Caco-2 (cell line): Measurements from ENCODE around the gene DYNC1LI1. TPM values are rescaled to one million over a fixed set of nuclear protein-coding genes. Genes with fewer than 3 reads are reported as not detected.

Source experiments
- BruUV-seq: library from RNA; stranded (reverse); fragments of 400-500 nt; replicated peaks from 2 replicates; lab custom pipeline; 2021; lab: Mats Ljungman, UMichigan
- CTCF ChIA-PET: fragments of 300-600 bp; sonication (Branson Sonifier 250); formaldehyde crosslinking; loops from one replicate; lab custom pipeline; 2022; ENCODE audit warnings: antibody characterized with exemption; lab: Charles Lee
- POLR2A ChIA-PET: fragments of 300-600 bp; sonication (Branson Sonifier 250); formaldehyde crosslinking; loops from one replicate; lab custom pipeline; 2022; ENCODE audit warnings: antibody characterized with exemption; lab: Charles Lee
- DNase-seq, 2 experiments: peaks; one replicate each; pipeline versions ENCODE4 v3.0.0 to v3.0.0-alpha.2; 2020 to 2022
- H3K27me3 ChIP-seq: replicated peaks from 2 replicates; pipeline ENCODE4 v1.6.0; 2011; ENCODE audit warnings: low read length; ENCODE audit not compliant: control insufficient read depth, insufficient read depth
- H3K36me3 ChIP-seq: 2 replicates; pipeline ENCODE4 v1.5.1; 2011; ENCODE audit warnings: low read length; ENCODE audit not compliant: control insufficient read depth, insufficient read depth
- H3K4me1 ChIP-seq: fragments of 250-450 bp; sonication (Bioruptor Pico); 2 replicates; pipeline ENCODE4 v1.5.1; 2020; ENCODE audit warnings: mild to moderate bottlenecking
- H3K4me3 ChIP-seq: 2 replicates; pipeline ENCODE4 v1.5.1; 2011; ENCODE audit warnings: low read depth, mild to moderate bottlenecking, control low read depth, low read length
- H3K9me3 ChIP-seq: fragments of 250-450 bp; sonication (Bioruptor Pico); 2 replicates; pipeline ENCODE4 v1.5.1; 2020; ENCODE audit warnings: mild to moderate bottlenecking, moderate library complexity
- H3K27ac Mint-ChIP-seq: one replicate; pipeline ENCODE4 v1.8.0; 2022; ENCODE audit warnings: mixed read lengths; ENCODE audit not compliant: unreplicated experiment
- H3K27me3 Mint-ChIP-seq: one replicate; pipeline ENCODE4 v1.8.0; 2022; ENCODE audit warnings: mixed read lengths; ENCODE audit not compliant: insufficient read depth, unreplicated experiment
- H3K36me3 Mint-ChIP-seq: one replicate; pipeline ENCODE4 v1.8.0; 2022; ENCODE audit warnings: mild to moderate bottlenecking, mixed read lengths; ENCODE audit not compliant: insufficient read depth, unreplicated experiment
- H3K4me1 Mint-ChIP-seq: one replicate; pipeline ENCODE4 v1.8.0; 2022; ENCODE audit warnings: low read depth, mixed read lengths; ENCODE audit not compliant: unreplicated experiment
- H3K4me3 Mint-ChIP-seq: one replicate; pipeline ENCODE4 v1.8.0; 2022; ENCODE audit warnings: mild to moderate bottlenecking, moderate library complexity, mixed read lengths; ENCODE audit not compliant: unreplicated experiment
- H3K9me3 Mint-ChIP-seq: one replicate; pipeline ENCODE4 v1.8.0; 2022; ENCODE audit warnings: mixed read lengths; ENCODE audit not compliant: unreplicated experiment
- intact Hi-C: fragments of 100-400 bp; cut with micrococcal nuclease; formaldehyde crosslinking; loops from one replicate; pipeline ENCODE4 v1.10.0; 2022; ENCODE audit not compliant: unreplicated experiment
- total RNA-seq: library from RNA; stranded (reverse); gene quantifications from 2 replicates; pipeline ENCODE4 v1.2.3, GENCODE V29; 2022
- TF ChIP-seq, protein P1 (sequence below), 2 experiments: fragments of 200-600 bp in 1 of 2; IDR thresholded peaks; 1 replicate in 1 of 2; 2 replicates in 1 of 2; pipeline versions ENCODE4 v1.5.1 to v1.8.0; 2011 to 2022; ENCODE audit warnings: antibody characterized with exemption in 1 of 2, control low read depth in 1 of 2, inconsistent platforms in 1 of 2, low read depth in 1 of 2, low read length in 1 of 2, mild to moderate bottlenecking in 1 of 2, moderate library complexity in 1 of 2; ENCODE audit not compliant: insufficient read depth in 1 of 2, severe bottlenecking in 1 of 2, unreplicated experiment in 1 of 2

The DYNC1LI1 gene
- total RNA-seq, 1 experiment from 2014 or later: 35.4 TPM

DNA sequence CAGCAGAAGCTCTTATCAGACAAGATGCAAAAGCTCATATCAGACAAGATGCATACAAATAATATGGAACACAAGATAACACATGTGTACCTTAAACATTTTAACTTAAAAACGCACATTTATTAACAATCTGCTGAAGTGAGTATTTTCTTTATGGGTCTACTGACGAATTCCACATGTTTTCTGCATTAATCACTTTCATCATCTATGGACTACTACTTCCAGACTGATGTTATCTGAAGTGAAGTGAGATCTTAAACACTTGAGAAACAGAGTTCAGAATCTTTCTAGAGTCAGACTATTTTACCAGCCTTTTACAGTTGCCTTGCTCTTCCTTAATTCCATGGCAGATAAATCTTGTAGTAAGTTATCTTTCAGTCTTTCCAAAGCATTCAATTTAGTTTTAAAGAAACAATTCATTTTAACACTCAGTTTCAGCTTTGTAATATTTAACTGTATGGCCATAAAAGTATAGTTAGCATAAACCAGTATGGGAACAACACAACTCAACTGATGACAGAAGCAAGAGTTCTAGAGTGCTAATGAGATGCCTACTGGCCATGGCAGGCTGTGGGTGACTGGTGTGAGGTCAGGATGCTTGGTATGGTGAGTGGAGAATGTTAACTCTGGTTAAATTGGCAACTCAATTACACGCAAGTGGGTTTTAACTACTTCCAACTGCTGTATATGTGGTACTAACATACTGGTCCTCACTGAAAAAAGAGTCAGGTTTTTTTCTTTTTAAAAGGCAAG is 77.8 kb downstream of the DYNC1LI1 start:
- no peak overlapping the region for H3K27ac Mint-ChIP-seq
- ChIA-PET CTCF (no interaction called here), POLR2A (no interaction called here)
- H3K4me1 ChIP-seq: peaks cover 38% of the 10 kb centered on the region
- no peak overlapping the region for H3K4me3 Mint-ChIP-seq
- no peaks in the 10 kb centered on the region for H3K27me3 ChIP-seq
- H3K4me1 Mint-ChIP-seq: peaks cover 9% of the 10 kb centered on the region
- BruUV-seq: no TSS peak
- intact Hi-C loops: no loop called here
- TF ChIP-seq, protein P1, sequence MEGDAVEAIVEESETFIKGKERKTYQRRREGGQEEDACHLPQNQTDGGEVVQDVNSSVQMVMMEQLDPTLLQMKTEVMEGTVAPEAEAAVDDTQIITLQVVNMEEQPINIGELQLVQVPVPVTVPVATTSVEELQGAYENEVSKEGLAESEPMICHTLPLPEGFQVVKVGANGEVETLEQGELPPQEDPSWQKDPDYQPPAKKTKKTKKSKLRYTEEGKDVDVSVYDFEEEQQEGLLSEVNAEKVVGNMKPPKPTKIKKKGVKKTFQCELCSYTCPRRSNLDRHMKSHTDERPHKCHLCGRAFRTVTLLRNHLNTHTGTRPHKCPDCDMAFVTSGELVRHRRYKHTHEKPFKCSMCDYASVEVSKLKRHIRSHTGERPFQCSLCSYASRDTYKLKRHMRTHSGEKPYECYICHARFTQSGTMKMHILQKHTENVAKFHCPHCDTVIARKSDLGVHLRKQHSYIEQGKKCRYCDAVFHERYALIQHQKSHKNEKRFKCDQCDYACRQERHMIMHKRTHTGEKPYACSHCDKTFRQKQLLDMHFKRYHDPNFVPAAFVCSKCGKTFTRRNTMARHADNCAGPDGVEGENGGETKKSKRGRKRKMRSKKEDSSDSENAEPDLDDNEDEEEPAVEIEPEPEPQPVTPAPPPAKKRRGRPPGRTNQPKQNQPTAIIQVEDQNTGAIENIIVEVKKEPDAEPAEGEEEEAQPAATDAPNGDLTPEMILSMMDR (IDR thresholded peaks at IDR 0.05; ENCODE audit: insufficient read depth in 1 of 2, low read depth in 1 of 2, low read length in 1 of 2, severe bottlenecking in 1 of 2, unreplicated experiment in 1 of 2): no peak
- H3K27me3 Mint-ChIP-seq: no peaks in the 10 kb centered on the region
- no peak for DNase-seq
- H3K4me3 ChIP-seq: no peak overlapping the region
- no peaks in the 10 kb centered on the region for H3K9me3 Mint-ChIP-seq
- H3K9me3 ChIP-seq: no peaks in the 10 kb centered on the region
- no peaks in the 10 kb centered on the region for H3K36me3 ChIP-seq
- H3K36me3 Mint-ChIP-seq: peaks cover 9% of the 10 kb centered on the region

DNA sequence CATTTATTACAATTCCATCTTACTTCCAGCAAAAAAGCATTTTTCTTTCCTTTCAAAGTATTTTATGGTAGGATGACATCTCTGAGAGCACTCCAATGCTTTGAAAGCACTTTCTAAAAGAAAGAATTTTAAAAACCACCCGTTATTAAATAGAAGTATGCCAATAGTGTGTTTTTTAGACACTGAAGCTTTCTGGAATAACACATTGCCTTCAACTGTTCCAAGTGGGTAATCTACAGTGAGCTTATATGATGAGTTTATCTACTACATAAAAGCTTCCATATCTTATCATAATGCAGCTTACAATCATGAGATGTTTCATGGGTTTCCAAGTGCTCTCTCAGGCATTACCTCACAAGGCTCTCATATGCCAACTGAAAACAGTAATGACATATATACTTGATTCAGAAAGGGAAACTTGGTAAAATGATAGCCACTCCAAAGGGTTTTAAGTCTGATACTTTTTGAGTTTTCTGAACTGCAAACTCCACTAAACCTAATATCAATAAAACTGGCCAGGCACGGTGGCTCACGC is 82.1 kb downstream of the DYNC1LI1 start:
- DNase-seq: no peak
- Mint-ChIP-seq H3K4me3 (no peak overlapping the region), H3K27ac (no peak overlapping the region), H3K9me3 (no peaks in the 10 kb centered on the region), H3K4me1 (peaks cover 9% of the 10 kb centered on the region), H3K36me3 (peaks cover 12% of the 10 kb centered on the region), H3K27me3 (no peaks in the 10 kb centered on the region)
- Histone ChIP-seq H3K4me3 (no peak overlapping the region), H3K36me3 (no peaks in the 10 kb centered on the region), H3K27me3 (no peaks in the 10 kb centered on the region), H3K9me3 (no peaks in the 10 kb centered on the region), H3K4me1 (peaks cover 10% of the 10 kb centered on the region)
- no TSS peak for BruUV-seq
- POLR2A ChIA-PET: no interaction called here
- intact Hi-C loops: no loop called here
- TF ChIP-seq, protein P1 (IDR thresholded peaks at IDR 0.05; ENCODE audit: insufficient read depth in 1 of 2, low read depth in 1 of 2, low read length in 1 of 2, severe bottlenecking in 1 of 2, unreplicated experiment in 1 of 2): no peak
- CTCF ChIA-PET: no interaction called here

DNA sequence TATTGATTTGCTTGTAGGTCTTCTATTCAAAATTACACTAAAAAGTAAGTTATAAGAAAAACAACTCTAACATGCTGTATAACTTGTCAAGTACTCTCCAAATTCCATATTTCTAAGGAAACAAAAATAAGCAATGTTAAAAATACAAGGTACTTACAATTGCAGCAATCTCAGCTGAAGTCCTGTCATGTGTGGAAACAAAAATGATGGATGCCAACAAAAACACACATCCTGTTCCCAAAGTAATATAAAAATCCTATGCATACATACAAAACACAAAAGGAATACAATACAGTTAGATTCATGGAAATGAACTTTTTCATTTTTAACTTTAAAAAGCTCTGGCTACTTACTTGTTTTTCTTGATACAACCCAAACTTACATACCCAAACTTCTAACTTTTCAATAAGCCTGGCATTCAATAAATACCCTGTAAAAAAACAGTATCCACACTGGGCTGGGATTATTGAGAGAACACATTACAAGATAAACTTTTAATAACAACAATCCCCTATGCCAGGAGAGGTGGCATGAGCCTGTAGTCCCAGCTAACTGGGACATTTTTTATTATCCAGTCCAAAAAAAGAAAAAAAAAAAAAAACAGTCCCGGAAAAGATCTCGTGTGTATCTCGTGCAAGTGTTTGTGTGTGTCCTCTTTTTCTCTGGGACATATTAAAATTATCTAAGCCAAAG is 82.7 kb downstream of the DYNC1LI1 start:
- DNase-seq: no peak
- BruUV-seq: no TSS peak
- Histone ChIP-seq H3K36me3 (no peaks in the 10 kb centered on the region), H3K9me3 (no peaks in the 10 kb centered on the region), H3K4me3 (no peak overlapping the region), H3K27me3 (no peaks in the 10 kb centered on the region), H3K4me1 (peaks cover 3% of the 10 kb centered on the region)
- H3K9me3 Mint-ChIP-seq: no peaks in the 10 kb centered on the region
- TF ChIP-seq, protein P1 (IDR thresholded peaks at IDR 0.05; ENCODE audit: insufficient read depth in 1 of 2, low read depth in 1 of 2, low read length in 1 of 2, severe bottlenecking in 1 of 2, unreplicated experiment in 1 of 2): no peak
- no peak overlapping the region for H3K27ac Mint-ChIP-seq
- peaks cover 9% of the 10 kb centered on the region for H3K4me1 Mint-ChIP-seq
- POLR2A ChIA-PET: no interaction called here
- H3K36me3 Mint-ChIP-seq: peaks cover 12% of the 10 kb centered on the region
- CTCF ChIA-PET: no interaction called here
- intact Hi-C loops: no loop called here
- no peaks in the 10 kb centered on the region for H3K27me3 Mint-ChIP-seq
- no peak overlapping the region for H3K4me3 Mint-ChIP-seq
